H1 (cell line): ENCODE results near the gene NDNF. TPM values are rescaled to one million over a fixed set of nuclear protein-coding genes. Genes with fewer than 3 reads are reported as not detected.

Experiments
- CTCF ChIA-PET: fragments of 300-600 bp; sonication (Branson Sonifier 250); formaldehyde crosslinking; loops from one replicate; lab custom pipeline; 2021; ENCODE audit not compliant: partially characterized antibody; lab: Charles Lee
- POLR2A ChIA-PET: fragments of 300-600 bp; sonication (Branson Sonifier 250); formaldehyde crosslinking; loops from one replicate; lab custom pipeline; 2021; ENCODE audit warnings: inconsistent platforms; ENCODE audit not compliant: partially characterized antibody; lab: Charles Lee
- DNase-seq, 2 experiments: peaks; one replicate each; pipeline versions ENCODE4 v3.0.0 to v3.0.0-alpha.2; 2010 to 2022; ENCODE audit warnings: low spot score in 2 of 2, low read depth in 1 of 2, mixed read lengths in 1 of 2
- FAIRE-seq: peaks from 2 replicates; lab custom pipeline; 2011; peaks lifted over from hg19 to GRCh38; lab: Jason Lieb, UNC
- H2AFZ ChIP-seq: 2 replicates; pipeline ENCODE4 v1.8.1; 2012; ENCODE audit warnings: low read length, inconsistent platforms
- H2AK5ac ChIP-seq: 2 replicates; pipeline ENCODE4 v1.6.1; 2013; ENCODE audit warnings: low read depth, low read length
- H2BK120ac ChIP-seq: replicated peaks from 2 replicates; pipeline ENCODE3; 2013; ENCODE audit warnings: low read depth, low read length, inconsistent platforms
- H2BK12ac ChIP-seq: 2 replicates; pipeline ENCODE4 v1.6.1; 2013; ENCODE audit warnings: low read depth, low read length
- H2BK15ac ChIP-seq: 2 replicates; pipeline ENCODE4 v1.6.1; 2013; ENCODE audit warnings: low read length
- H2BK20ac ChIP-seq: 2 replicates; pipeline ENCODE4 v1.6.1; 2013; ENCODE audit warnings: low read length
- H2BK5ac ChIP-seq: 2 replicates; pipeline ENCODE4 v1.6.1; 2013; ENCODE audit warnings: low read depth, low read length
- H3K14ac ChIP-seq: 2 replicates; pipeline ENCODE4 v1.6.1; 2013; ENCODE audit warnings: inconsistent platforms; ENCODE audit not compliant: insufficient read length
- H3K18ac ChIP-seq: 2 replicates; pipeline ENCODE4 v1.6.1; 2013; ENCODE audit warnings: low read length; ENCODE audit errors: extremely low read depth
- H3K23ac ChIP-seq: 2 replicates; pipeline ENCODE4 v1.6.1; 2013; ENCODE audit warnings: inconsistent platforms; ENCODE audit not compliant: insufficient read length
- H3K23me2 ChIP-seq: 2 replicates; pipeline ENCODE4 v1.6.1; 2013; ENCODE audit warnings: low read depth, low read length
- H3K27ac ChIP-seq: 2 replicates; pipeline ENCODE4 v1.6.1; 2011; ENCODE audit warnings: low read depth, low read length, inconsistent platforms
- H3K27me3 ChIP-seq, 4 experiments: replicated peaks in 1 of 4; 1 replicate in 1 of 4; 2 replicates in 3 of 4; pipeline versions ENCODE4 v1.6.1 to v1.8.1; 2011 to 2013; ENCODE audit warnings: low read length in 3 of 4, mild to moderate bottlenecking in 3 of 4, inconsistent platforms in 2 of 4, mixed read lengths in 2 of 4, moderate library complexity in 1 of 4; ENCODE audit not compliant: control insufficient read depth in 3 of 4, insufficient read depth in 3 of 4; ENCODE audit errors: extremely low read depth in 1 of 4
- H3K36me3 ChIP-seq, 4 experiments: 2 replicates each; pipeline versions ENCODE4 v1.6.1 to v1.8.1; 2011 to 2013; ENCODE audit warnings: mild to moderate bottlenecking in 4 of 4, low read length in 3 of 4, moderate library complexity in 2 of 4, control low read depth in 1 of 4, inconsistent platforms in 1 of 4; ENCODE audit not compliant: insufficient read depth in 4 of 4, control insufficient read depth in 2 of 4
- H3K4ac ChIP-seq: replicated peaks from 2 replicates; pipeline ENCODE3; 2013; ENCODE audit warnings: low read length, low read depth, mixed read lengths, inconsistent platforms; ENCODE audit not compliant: insufficient read length
- H3K4me1 ChIP-seq, 4 experiments: replicated peaks in 1 of 4; 1 replicate in 1 of 4; 2 replicates in 3 of 4; pipeline versions ENCODE4 v1.6.1 to v1.8.1; 2011 to 2013; ENCODE audit warnings: low read length in 3 of 4, inconsistent platforms in 2 of 4, mixed read lengths in 1 of 4; ENCODE audit not compliant: insufficient read depth in 4 of 4, control insufficient read depth in 3 of 4
- H3K4me2 ChIP-seq, 2 experiments: 2 replicates each; pipeline versions ENCODE4 v1.6.1 to v1.8.1; 2011 to 2013; ENCODE audit warnings: low read depth in 2 of 2, low read length in 2 of 2, control low read depth in 1 of 2, inconsistent platforms in 1 of 2, mild to moderate bottlenecking in 1 of 2; ENCODE audit not compliant: insufficient read depth in 1 of 2
- H3K4me3 ChIP-seq, 4 experiments: fragments of 200-600, 300-600 bp in 1 of 4; sonication (generic), shearing (Covaris generic), sonication (Bioruptor Twin) in 1 of 4; 2 replicates each; pipeline versions ENCODE4 v1.5.1 to v1.8.1; 2011 to 2016; ENCODE audit warnings: low read length in 4 of 4, low read depth in 3 of 4, control low read depth in 2 of 4, inconsistent platforms in 2 of 4, mild to moderate bottlenecking in 2 of 4, mixed read lengths in 1 of 4, moderate library complexity in 1 of 4; ENCODE audit not compliant: insufficient read depth in 2 of 4; ENCODE audit errors: extremely low read depth in 1 of 4
- H3K56ac ChIP-seq: replicated peaks from 2 replicates; pipeline ENCODE3; 2013; ENCODE audit warnings: low read depth, mild to moderate bottlenecking, mixed read lengths, low read length, inconsistent platforms; ENCODE audit not compliant: insufficient read length
- H3K79me1 ChIP-seq: 2 replicates; pipeline ENCODE4 v1.6.1; 2013; ENCODE audit warnings: low read depth, low read length, control low read depth
- H3K79me2 ChIP-seq, 2 experiments: 2 replicates each; pipeline versions ENCODE4 v1.6.1 to v1.8.1; 2012 to 2013; ENCODE audit warnings: low read length in 2 of 2, mild to moderate bottlenecking in 2 of 2, inconsistent platforms in 1 of 2; ENCODE audit not compliant: insufficient read depth in 2 of 2, control insufficient read depth in 1 of 2
- H3K9ac ChIP-seq, 4 experiments: replicated peaks in 1 of 4; 1 replicate in 1 of 4; 2 replicates in 3 of 4; pipeline versions ENCODE4 v1.6.1 to v1.8.1; 2011 to 2013; ENCODE audit warnings: low read depth in 3 of 4, low read length in 3 of 4, control low read depth in 2 of 4, mild to moderate bottlenecking in 2 of 4, moderate library complexity in 2 of 4, inconsistent platforms in 1 of 4; ENCODE audit errors: extremely low read depth in 1 of 4
- H3K9me3 ChIP-seq, 2 experiments: 2 replicates each; pipeline versions ENCODE4 v1.6.1 to v1.8.1; 2012 to 2013; ENCODE audit warnings: mild to moderate bottlenecking in 2 of 2, moderate library complexity in 2 of 2, control low read depth in 1 of 2, inconsistent platforms in 1 of 2, low read depth in 1 of 2, low read length in 1 of 2, mixed read lengths in 1 of 2; ENCODE audit not compliant: insufficient read depth in 2 of 2
- H4K20me1 ChIP-seq, 2 experiments: replicated peaks in 1 of 2; 2 replicates each; pipeline versions ENCODE3 to v1.8.1; 2011 to 2013; ENCODE audit warnings: inconsistent platforms in 2 of 2, low read length in 2 of 2, mild to moderate bottlenecking in 1 of 2; ENCODE audit not compliant: insufficient read depth in 2 of 2, control insufficient read depth in 1 of 2
- H4K5ac ChIP-seq: 2 replicates; pipeline ENCODE4 v1.6.1; 2013; ENCODE audit warnings: low read length, low read depth, mixed read lengths, inconsistent platforms; ENCODE audit not compliant: insufficient read length
- H4K8ac ChIP-seq: 2 replicates; pipeline ENCODE4 v1.8.0; 2013; ENCODE audit warnings: mild to moderate bottlenecking, moderate library complexity, low read length, inconsistent platforms; ENCODE audit not compliant: insufficient read depth; ENCODE audit errors: extremely low read depth
- H4K91ac ChIP-seq: replicated peaks from 2 replicates; pipeline ENCODE3; 2013; ENCODE audit warnings: low read length, mixed read lengths, inconsistent platforms; ENCODE audit not compliant: insufficient read length
- BACH1 ChIP-seq: IDR thresholded peaks from 2 replicates; pipeline ENCODE4 v1.6.1; 2012; ENCODE audit warnings: low read length, improper control_type of control experiment
- BCL11A ChIP-seq, 2 experiments: IDR thresholded peaks; one replicate each; pipeline ENCODE4 v1.6.1; 2011; ENCODE audit warnings: low read depth in 2 of 2, low read length in 2 of 2, mild to moderate bottlenecking in 2 of 2
- CBX8 ChIP-seq: fragments of 300-800, 300-1000 bp; sonication (generic); IDR thresholded peaks from 2 replicates; pipeline ENCODE4 v1.7.1; 2016; ENCODE audit warnings: low read depth, low read length, borderline replicate concordance
- HDAC6 ChIP-seq: IDR thresholded peaks from one replicate; pipeline ENCODE4 v1.7.1; 2012; ENCODE audit warnings: low read depth, mild to moderate bottlenecking, inconsistent platforms, low read length, moderate library complexity
- NANOG ChIP-seq: IDR thresholded peaks from 2 replicates; pipeline ENCODE4 v1.6.1; 2011; ENCODE audit warnings: low read length, low read depth, mild to moderate bottlenecking, inconsistent platforms; ENCODE audit not compliant: insufficient read depth, poor library complexity, severe bottlenecking
- NRF1 ChIP-seq: IDR thresholded peaks from 2 replicates; pipeline ENCODE4 v1.6.1; 2011; ENCODE audit warnings: mild to moderate bottlenecking, low read depth, low read length, improper control_type of control experiment
- POLR2AphosphoS5 ChIP-seq: IDR thresholded peaks from 2 replicates; pipeline ENCODE4 v1.6.1; 2011; ENCODE audit warnings: low read depth, low read length
- RXRA ChIP-seq: IDR thresholded peaks from 2 replicates; pipeline ENCODE4 v1.6.1; 2011; ENCODE audit warnings: low read depth, mild to moderate bottlenecking, low read length, moderate library complexity; ENCODE audit not compliant: insufficient read depth
- SAP30 ChIP-seq: fragments of 300-600 bp; sonication (generic); IDR thresholded peaks from 2 replicates; pipeline ENCODE4 v1.7.1; 2012; ENCODE audit warnings: low read length, moderate library complexity, mild to moderate bottlenecking, inconsistent platforms; ENCODE audit not compliant: insufficient read depth, insufficient replicate concordance
- SP4 ChIP-seq: IDR thresholded peaks from 2 replicates; pipeline ENCODE4 v1.6.1; 2012; ENCODE audit warnings: low read length, inconsistent platforms
- TEAD4 ChIP-seq: IDR thresholded peaks from 2 replicates; pipeline ENCODE4 v1.6.1; 2012; ENCODE audit warnings: low read depth, low read length, inconsistent platforms, mixed read lengths
- WGBS, 2 experiments: shearing (Covaris generic) in 1 of 2; methylation state at CpG; one replicate each; pipeline versions ENCODE4 v1.1.6 to v1.1.7; 2013 to 2015; ENCODE audit warnings: low lambda C conversion rate in 2 of 2, mixed read lengths in 2 of 2, inconsistent platforms in 1 of 2, low coverage in 1 of 2, missing lambda C conversion rate in 1 of 2; ENCODE audit not compliant: insufficient replicate concordance in 2 of 2, insufficient coverage in 1 of 2, insufficient read length in 1 of 2; ENCODE audit errors: extremely low coverage in 1 of 2, missing lambda C conversion rate in 1 of 2; 5-methylcytosine and 5-hydroxymethylcytosine counted together
- polyA plus RNA-seq, 7 experiments: library from polyadenylated mRNA; depleted of rRNA in 3 of 7; stranded (reverse) in 5 of 7; unstranded in 2 of 7; fragments of >200 nt in 5 of 7; fragments of 200-250 nt in 2 of 7; gene quantifications; 1 replicate in 5 of 7; 2 replicates in 1 of 7; 4 replicates in 1 of 7; pipeline versions ENCODE4 v1.2.1 to v1.2.3, GENCODE V29; 2011 to 2013; ENCODE audit warnings: missing spikeins in 2 of 7, mixed read lengths in 2 of 7
- total RNA-seq: library from RNA; stranded (reverse); fragmentation: NEBNext Ultra II Directional; extraction: Animal tissue kit (Norgen Biotek cat#: 25700); gene quantifications from 2 replicates; pipeline ENCODE4 v1.2.1, GENCODE V29; 2021
- TF ChIP-seq, protein P1 (sequence below): IDR thresholded peaks from 2 replicates; pipeline ENCODE4 v1.6.1; 2012; ENCODE audit warnings: inconsistent platforms

The NDNF gene
- total and polyA plus RNA-seq, 2 of the 8 experiments (the other 6 are each of a cell fraction or from before 2014, with no cell fraction given): 0.70 to 1.6 TPM

DNA sequence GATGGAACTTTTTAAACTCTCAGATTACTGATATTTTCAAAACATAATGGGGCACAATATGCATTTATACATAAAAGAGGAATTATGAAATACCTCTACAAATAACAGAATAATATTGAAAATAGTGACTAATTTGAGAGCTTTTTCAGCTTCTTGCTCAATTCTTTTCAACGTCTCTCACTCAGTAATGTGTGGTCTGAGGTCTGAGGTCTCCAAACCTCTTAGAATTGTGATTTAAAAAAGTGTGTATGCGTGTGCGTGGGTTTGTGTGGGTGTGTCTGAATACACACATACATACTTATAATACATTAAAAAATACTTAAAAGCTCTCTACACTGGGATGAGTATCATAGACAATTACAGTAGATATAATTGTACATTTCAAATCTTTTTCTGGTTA lies 7.9 kb downstream of the NDNF start:
- no peak overlapping the region for H3K4ac ChIP-seq
- H2BK20ac ChIP-seq: no peak overlapping the region
- no peaks in the 10 kb centered on the region for H4K20me1 ChIP-seq
- H3K56ac ChIP-seq: no peak overlapping the region
- H4K5ac ChIP-seq: no peak overlapping the region
- no peak overlapping the region for H3K4me3 ChIP-seq
- no peak overlapping the region for H3K18ac ChIP-seq
- H3K4me2 ChIP-seq: no peak overlapping the region
- H2AK5ac ChIP-seq: no peak overlapping the region
- H2BK5ac ChIP-seq: no peak overlapping the region
- H3K36me3 ChIP-seq: no peaks in the 10 kb centered on the region
- H3K4me1 ChIP-seq: peaks cover 0 to 2% (median 0%) of the 10 kb centered on the region in 4 experiments; a peak in 2 of 7 replicates
- TF ChIP-seq RXRA (no peak), TEAD4 (no peak), NANOG (no peak), BCL11A (IDR thresholded peaks at IDR 0.05; ENCODE audit: low read depth in 2 of 2, low read length in 2 of 2) (no peak), CBX8 (no peak), SAP30 (no peak), BACH1 (no peak), HDAC6 (no peak), SP4 (no peak), POLR2AphosphoS5 (no peak), NRF1 (no peak)
- TF ChIP-seq, protein P1, sequence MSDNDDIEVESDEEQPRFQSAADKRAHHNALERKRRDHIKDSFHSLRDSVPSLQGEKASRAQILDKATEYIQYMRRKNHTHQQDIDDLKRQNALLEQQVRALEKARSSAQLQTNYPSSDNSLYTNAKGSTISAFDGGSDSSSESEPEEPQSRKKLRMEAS: no peak
- WGBS, 2 experiments: 86% methylated on average over 3 of the region's 3 CpGs; no CpG with 5 or more reads in 1 of the 2 experiments
- no peak overlapping the region for H2BK120ac ChIP-seq
- H3K9me3 ChIP-seq: no peaks in the 10 kb centered on the region
- H4K91ac ChIP-seq: no peak overlapping the region
- no peak overlapping the region for H3K27ac ChIP-seq
- H2AFZ ChIP-seq: no peak overlapping the region
- H4K8ac ChIP-seq: no peak overlapping the region
- H3K27me3 ChIP-seq: no peaks in the 10 kb centered on the region
- no peaks in the 10 kb centered on the region for H3K23me2 ChIP-seq
- H3K23ac ChIP-seq: no peak overlapping the region
- DNase-seq: no peak
- no peak overlapping the region for H3K9ac ChIP-seq
- H2BK15ac ChIP-seq: no peak overlapping the region
- CTCF ChIA-PET: no interaction called here
- POLR2A ChIA-PET: no interaction called here
- H3K79me1 ChIP-seq: no peaks in the 10 kb centered on the region
- H3K79me2 ChIP-seq: no peaks in the 10 kb centered on the region
- FAIRE-seq: no peak
- no peak overlapping the region for H2BK12ac ChIP-seq
- H3K14ac ChIP-seq: no peak overlapping the region
